Retinal pigment epithelial cell (primary cell): ENCODE measurements around the gene NCS1.

Experiments
- DNase-seq: peaks from one replicate; pipeline ENCODE4 v3.0.0-alpha.2; 2010; ENCODE audit warnings: low read depth
- H3K4me3 ChIP-seq: 2 replicates; pipeline ENCODE4 v1.5.1; 2011; ENCODE audit warnings: mild to moderate bottlenecking, low read length, control low read depth, moderate library complexity
- CTCF ChIP-seq: conservative IDR thresholded peaks from 2 replicates; pipeline ENCODE4 v1.5.1; 2011; ENCODE audit warnings: low read depth, low read length, control low read depth, inconsistent platforms

The NCS1 gene

DNA sequence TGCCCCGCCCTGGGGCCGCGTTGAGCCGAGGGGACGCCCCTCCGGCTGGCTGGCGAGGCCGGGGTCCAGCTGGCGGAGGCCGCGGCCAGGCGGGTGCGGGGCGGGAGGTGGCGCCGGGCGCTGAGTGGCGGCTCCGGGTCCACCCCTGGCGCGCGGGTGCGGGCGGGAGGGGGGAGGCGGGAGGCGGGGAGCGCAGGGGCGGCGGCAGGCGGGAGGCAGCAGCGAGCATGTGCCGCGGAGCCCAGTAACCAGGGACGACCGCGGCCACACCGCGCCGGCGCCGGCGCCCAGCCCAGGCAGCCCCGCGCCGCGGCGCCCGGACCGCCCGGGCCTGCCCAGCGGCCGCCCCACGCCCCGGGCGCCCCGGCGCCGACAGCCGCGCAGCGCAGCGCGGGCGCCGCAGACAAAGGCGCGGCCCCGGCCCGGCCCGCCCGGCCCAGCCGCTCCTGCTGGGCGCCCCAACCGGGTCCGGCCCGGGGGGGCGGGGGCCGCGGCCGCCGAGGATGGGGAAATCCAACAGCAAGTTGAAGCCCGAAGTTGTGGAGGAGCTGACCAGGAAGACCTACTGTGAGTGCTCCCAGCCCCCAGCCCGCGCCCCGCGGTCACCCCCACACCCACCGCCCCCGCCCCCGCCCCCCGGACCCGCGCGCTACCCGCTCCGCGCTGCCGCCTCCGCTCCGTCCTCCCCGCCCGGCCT is at the start of gene NCS1:
NCS1 (plus strand) TSS at position 244 of the 697 bp plus-strand sequence; CDS start at position 504, 260 bp downstream.
- H3K4me3 ChIP-seq, result peak within 1 kb of the TSS; percentile 88
- no peak for DNase-seq
- no peak for TF ChIP-seq CTCF

DNA sequence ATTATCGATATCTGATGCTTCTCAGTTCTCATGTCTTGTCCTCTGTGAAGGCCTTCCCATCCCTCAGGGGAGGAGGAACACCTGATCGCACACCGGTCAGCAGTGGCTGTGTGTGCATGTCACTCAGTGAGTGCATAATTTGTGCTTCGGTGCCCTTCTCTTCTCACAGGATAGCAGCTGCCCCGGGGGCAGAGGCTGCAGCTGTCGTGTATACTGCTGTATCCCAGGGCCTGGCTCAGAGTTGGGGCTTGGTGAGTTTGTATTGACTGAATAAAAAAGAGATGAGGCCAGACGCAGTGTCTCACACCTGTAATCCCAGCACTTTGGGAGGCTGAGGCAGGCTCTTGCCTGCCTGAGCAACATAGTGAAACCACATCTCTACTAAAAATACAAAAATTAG is 49.7 kb upstream of the NCS1 start:
- no peak for DNase-seq
- H3K4me3 ChIP-seq, result no peak overlapping the region
- TF ChIP-seq CTCF, result no peak

GRCh38 chr9:130124085-130124860 is 47.9 kb upstream of the NCS1 start:
- no peak for TF ChIP-seq CTCF
- DNase-seq, result no peak
- no peak overlapping the region for H3K4me3 ChIP-seq

GRCh38 chr9:130126721-130127433 is 45.3 kb upstream of the NCS1 start:
- H3K4me3 ChIP-seq, result no peak overlapping the region
- TF ChIP-seq CTCF, result no peak
- DNase-seq, result no peak

- H3K4me3 ChIP-seq, result no peak overlapping the region
- TF ChIP-seq CTCF, result no peak
Measured at GRCh38 chr9:130128251-130128650, 44.0 kb upstream of the NCS1 start.

DNA sequence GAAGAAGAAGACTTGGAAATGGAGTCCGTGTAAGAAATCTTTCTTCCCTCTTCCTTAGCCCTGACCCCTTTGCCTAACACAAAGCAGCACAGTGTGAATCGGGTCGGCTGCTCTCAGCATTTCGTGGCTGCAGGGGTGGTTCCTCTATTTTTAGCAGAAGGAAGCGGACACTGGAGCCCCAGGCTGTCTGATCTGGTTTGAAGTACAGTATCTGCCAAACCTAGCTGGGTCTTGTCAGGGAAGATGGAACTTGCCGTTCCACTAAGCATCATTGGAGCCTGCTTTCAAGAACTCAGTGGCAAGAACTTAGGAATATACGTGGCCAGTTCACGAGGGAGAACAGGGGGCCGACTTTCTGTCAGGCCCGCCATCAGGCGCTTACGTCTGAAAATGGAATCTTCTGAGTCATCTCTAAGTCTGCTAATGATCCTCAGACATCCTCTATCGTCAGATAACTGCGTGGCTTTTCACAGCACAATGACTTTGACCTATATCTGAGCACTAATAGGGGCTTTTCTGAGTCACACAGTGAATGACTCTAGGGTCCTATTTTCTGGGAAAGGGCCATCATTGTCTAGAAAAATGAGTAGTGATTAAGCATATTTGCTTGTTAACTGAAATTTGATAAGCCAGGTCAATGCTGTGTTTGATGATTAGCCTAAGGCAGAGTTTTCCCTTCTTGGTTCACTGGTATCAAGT is 43.3 kb upstream of the NCS1 start:
- no peak for TF ChIP-seq CTCF
- DNase-seq, result peak; percentile 95
- H3K4me3 ChIP-seq, result no peak overlapping the region

More at GRCh38 chr9:130128251-130128650, 44.0 kb upstream of the NCS1 start:
- DNase-seq, result no peak
